HUES6 (cell line): ENCODE results near the gene SPAG9.

ENCODE experiments used
- H3K27ac ChIP-seq: 2 replicates; pipeline ENCODE4 v1.7.0; 2013; ENCODE audit warnings: low read depth, mild to moderate bottlenecking, low read length, inconsistent platforms
- H3K27me3 ChIP-seq: 2 replicates; pipeline ENCODE4 v1.6.1; 2013; ENCODE audit warnings: low read length; ENCODE audit not compliant: control insufficient read depth, insufficient read depth
- H3K36me3 ChIP-seq: 2 replicates; pipeline ENCODE4 v1.6.1; 2013; ENCODE audit warnings: low read length; ENCODE audit not compliant: control insufficient read depth, insufficient read depth
- H3K4me1 ChIP-seq: 2 replicates; pipeline ENCODE4 v1.6.1; 2013; ENCODE audit warnings: low read length; ENCODE audit not compliant: control insufficient read depth, insufficient read depth
- H3K4me3 ChIP-seq: 2 replicates; pipeline ENCODE4 v1.5.1; 2013; ENCODE audit warnings: low read depth, low read length
- H3K9ac ChIP-seq: one replicate; pipeline ENCODE4 v1.6.1; 2013; ENCODE audit warnings: mild to moderate bottlenecking, low read length
- H3K9me3 ChIP-seq: 2 replicates; pipeline ENCODE4 v1.6.1; 2013; ENCODE audit warnings: low read depth, low read length; ENCODE audit not compliant: control insufficient read depth, insufficient read depth

Gene SPAG9

GRCh38 chr17:51034800-51035199 lies 85.9 kb downstream of the SPAG9 start:
- Histone ChIP-seq H3K36me3 (peaks cover 19% of the 10 kb centered on the region; the same call in 1 of the 2 replicates), H3K27ac (no peak overlapping the region), H3K4me3 (no peak overlapping the region), H3K9me3 (no peaks in the 10 kb centered on the region), H3K4me1 (peaks cover 8% of the 10 kb centered on the region), H3K27me3 (no peaks in the 10 kb centered on the region), H3K9ac (no peak overlapping the region)

- Histone ChIP-seq H3K27ac (no peak overlapping the region), H3K9ac (no peak overlapping the region), H3K4me3 (no peak overlapping the region), H3K9me3 (no peaks in the 10 kb centered on the region), H3K4me1 (peaks cover 8% of the 10 kb centered on the region), H3K36me3 (peaks cover 18% of the 10 kb centered on the region; the same call in 1 of the 2 replicates), H3K27me3 (no peaks in the 10 kb centered on the region)
These were observed 87.8 kb downstream of the SPAG9 start for GRCh38 chr17:51032850-51033249.

- Histone ChIP-seq H3K36me3 (peaks cover 10% of the 10 kb centered on the region; the same call in 1 of the 2 replicates), H3K9me3 (no peaks in the 10 kb centered on the region), H3K4me3 (no peak overlapping the region), H3K27ac (no peak overlapping the region), H3K4me1 (no peaks in the 10 kb centered on the region), H3K27me3 (no peaks in the 10 kb centered on the region), H3K9ac (no peak overlapping the region)
These were observed 90.9 kb downstream of the SPAG9 start for GRCh38 chr17:51029568-51030463.

- no peak overlapping the region for H3K4me3 ChIP-seq
- no peak overlapping the region for H3K9ac ChIP-seq
- peaks cover 10% of the 10 kb centered on the region; the same call in 1 of the 2 replicates for H3K36me3 ChIP-seq
- H3K27ac ChIP-seq = no peak overlapping the region
- H3K27me3 ChIP-seq = no peaks in the 10 kb centered on the region
- no peaks in the 10 kb centered on the region for H3K4me1 ChIP-seq
- no peaks in the 10 kb centered on the region for H3K9me3 ChIP-seq
These were observed 91.5 kb downstream of the SPAG9 start for GRCh38 chr17:51029142-51029541.

GRCh38 chr17:51028176-51028863 lies 92.3 kb downstream of the SPAG9 start:
- Histone ChIP-seq H3K36me3 (peaks cover 10% of the 10 kb centered on the region; the same call in 1 of the 2 replicates), H3K9me3 (no peaks in the 10 kb centered on the region), H3K27me3 (no peaks in the 10 kb centered on the region), H3K27ac (no peak overlapping the region), H3K4me3 (no peak overlapping the region), H3K4me1 (no peaks in the 10 kb centered on the region), H3K9ac (no peak overlapping the region)

- no peaks in the 10 kb centered on the region for H3K4me1 ChIP-seq
- peaks cover 52% of the 10 kb centered on the region for H3K36me3 ChIP-seq
- H3K27ac ChIP-seq = no peak overlapping the region
- H3K27me3 ChIP-seq = no peaks in the 10 kb centered on the region
- H3K9ac ChIP-seq = no peak overlapping the region
- no peak overlapping the region for H3K4me3 ChIP-seq
- no peaks in the 10 kb centered on the region for H3K9me3 ChIP-seq
These were observed 102.1 kb downstream of the SPAG9 start for GRCh38 chr17:51018541-51018940.

GRCh38 chr17:51017270-51017669 lies 103.4 kb downstream of the SPAG9 start:
- no peak overlapping the region for H3K27ac ChIP-seq
- H3K4me3 ChIP-seq = no peak overlapping the region
- no peak overlapping the region for H3K9ac ChIP-seq
- no peaks in the 10 kb centered on the region for H3K4me1 ChIP-seq
- no peaks in the 10 kb centered on the region for H3K9me3 ChIP-seq
- peaks cover 62% of the 10 kb centered on the region for H3K36me3 ChIP-seq
- H3K27me3 ChIP-seq = no peaks in the 10 kb centered on the region

- H3K4me3 ChIP-seq = no peak overlapping the region
- no peaks in the 10 kb centered on the region for H3K4me1 ChIP-seq
- H3K27me3 ChIP-seq = no peaks in the 10 kb centered on the region
- H3K36me3 ChIP-seq = peaks cover 61% of the 10 kb centered on the region
- no peaks in the 10 kb centered on the region for H3K9me3 ChIP-seq
- no peak overlapping the region for H3K9ac ChIP-seq
- no peak overlapping the region for H3K27ac ChIP-seq
These were observed 104.6 kb downstream of the SPAG9 start for GRCh38 chr17:51016099-51016498.

- no peaks in the 10 kb centered on the region for H3K27me3 ChIP-seq
- peaks cover 52% of the 10 kb centered on the region for H3K36me3 ChIP-seq
- no peak overlapping the region for H3K4me3 ChIP-seq
- no peaks in the 10 kb centered on the region for H3K9me3 ChIP-seq
- H3K27ac ChIP-seq = no peak overlapping the region
- no peaks in the 10 kb centered on the region for H3K4me1 ChIP-seq
- H3K9ac ChIP-seq = no peak overlapping the region
These were observed 105.5 kb downstream of the SPAG9 start for GRCh38 chr17:51015145-51015558.

GRCh38 chr17:51014129-51014528 lies 106.5 kb downstream of the SPAG9 start:
- Histone ChIP-seq H3K27me3 (no peaks in the 10 kb centered on the region), H3K4me3 (no peak overlapping the region), H3K36me3 (peaks cover 47% of the 10 kb centered on the region)

GRCh38 chr17:51013322-51013721 lies 107.3 kb downstream of the SPAG9 start:
- H3K27ac ChIP-seq = no peak overlapping the region
- H3K36me3 ChIP-seq = peaks cover 39% of the 10 kb centered on the region
- no peaks in the 10 kb centered on the region for H3K4me1 ChIP-seq
- H3K4me3 ChIP-seq = no peak overlapping the region
- H3K9me3 ChIP-seq = no peaks in the 10 kb centered on the region
- H3K27me3 ChIP-seq = no peaks in the 10 kb centered on the region
- no peak overlapping the region for H3K9ac ChIP-seq

More at GRCh38 chr17:51014129-51014528, 106.5 kb downstream of the SPAG9 start:
- H3K27ac ChIP-seq = no peak overlapping the region
- no peaks in the 10 kb centered on the region for H3K4me1 ChIP-seq
- H3K9ac ChIP-seq = no peak overlapping the region
- H3K9me3 ChIP-seq = no peaks in the 10 kb centered on the region
